ENCODE results near the gene FHOD3.

Gene FHOD3

GRCh38 chr18:36314098-36314497 is 16.6 kb downstream of the FHOD3 start:
- no peaks in the 10 kb centered on the region for H3K36me3 ChIP-seq (replicated peaks; ENCODE audit: insufficient read depth, low read length)
- no peak for DNase-seq
- H3K79me2 ChIP-seq (ENCODE audit: low read length): no peaks in the 10 kb centered on the region
- no peaks in the 10 kb centered on the region for H3K4me1 ChIP-seq (ENCODE audit: low read length)
- no peak overlapping the region for H3K4me2 ChIP-seq (ENCODE audit: low read depth, low read length)
- H3K27me3 ChIP-seq (replicated peaks; ENCODE audit: insufficient read depth, low read length): no peaks in the 10 kb centered on the region
- no peaks in the 10 kb centered on the region for H3K9me2 ChIP-seq (replicated peaks; ENCODE audit: insufficient read depth, low read length)
- TF ChIP-seq EZH2phosphoT487 (IDR thresholded peaks at IDR 0.05; ENCODE audit: low read length): no peak
- TF ChIP-seq CTCF (IDR thresholded peaks at IDR 0.05; ENCODE audit: low read length): no peak
- TF ChIP-seq EZH2 (optimal IDR thresholded peaks at IDR 0.05; ENCODE audit: low read depth, low read length): no peak
- H4K20me1 ChIP-seq (ENCODE audit: insufficient read depth, low read length): no peaks in the 10 kb centered on the region
- no peaks in the 10 kb centered on the region for H3F3A ChIP-seq (ENCODE audit: insufficient read depth, low read length)
- no peak overlapping the region for H3K9ac ChIP-seq (ENCODE audit: low read length)
- H3K27ac ChIP-seq (ENCODE audit: low read length): no peak overlapping the region
- no peaks in the 10 kb centered on the region for H3K9me3 ChIP-seq (replicated peaks; ENCODE audit: insufficient read depth, low read length)
- H3K4me3 ChIP-seq (ENCODE audit: low read length): no peak overlapping the region
- H2AFZ ChIP-seq (ENCODE audit: low read length): no peak overlapping the region

GRCh38 chr18:36314754-36315153 is 17.2 kb downstream of the FHOD3 start:
- Histone ChIP-seq H3K9me2 (replicated peaks; ENCODE audit: insufficient read depth, low read length) (no peaks in the 10 kb centered on the region), H3K4me1 (ENCODE audit: low read length) (no peaks in the 10 kb centered on the region), H4K20me1 (ENCODE audit: insufficient read depth, low read length) (no peaks in the 10 kb centered on the region), H3K27ac (ENCODE audit: low read length) (no peak overlapping the region), H2AFZ (ENCODE audit: low read length) (no peak overlapping the region), H3K9ac (ENCODE audit: low read length) (no peak overlapping the region), H3K36me3 (replicated peaks; ENCODE audit: insufficient read depth, low read length) (no peaks in the 10 kb centered on the region), H3K27me3 (replicated peaks; ENCODE audit: insufficient read depth, low read length) (no peaks in the 10 kb centered on the region), H3K9me3 (replicated peaks; ENCODE audit: insufficient read depth, low read length) (no peaks in the 10 kb centered on the region), H3K4me2 (ENCODE audit: low read depth, low read length) (no peak overlapping the region), H3K4me3 (ENCODE audit: low read length) (no peak overlapping the region), H3K79me2 (ENCODE audit: low read length) (no peaks in the 10 kb centered on the region), H3F3A (ENCODE audit: insufficient read depth, low read length) (no peaks in the 10 kb centered on the region)
- no peak for TF ChIP-seq CTCF (IDR thresholded peaks at IDR 0.05; ENCODE audit: low read length)
- no peak for TF ChIP-seq EZH2 (optimal IDR thresholded peaks at IDR 0.05; ENCODE audit: low read depth, low read length)
- TF ChIP-seq EZH2phosphoT487 (IDR thresholded peaks at IDR 0.05; ENCODE audit: low read length): no peak
- DNase-seq: no peak

GRCh38 chr18:36315736-36316135 is 18.2 kb downstream of the FHOD3 start:
- no peak overlapping the region for H3K4me2 ChIP-seq (ENCODE audit: low read depth, low read length)
- no peak overlapping the region for H3K9ac ChIP-seq (ENCODE audit: low read length)

More at GRCh38 chr18:36315736-36316135, 18.2 kb downstream of the FHOD3 start:
- no peak for TF ChIP-seq EZH2 (optimal IDR thresholded peaks at IDR 0.05; ENCODE audit: low read depth, low read length)
- TF ChIP-seq EZH2phosphoT487 (IDR thresholded peaks at IDR 0.05; ENCODE audit: low read length): no peak
- TF ChIP-seq CTCF (IDR thresholded peaks at IDR 0.05; ENCODE audit: low read length): no peak
- Histone ChIP-seq H4K20me1 (ENCODE audit: insufficient read depth, low read length) (no peaks in the 10 kb centered on the region), H3K79me2 (ENCODE audit: low read length) (no peaks in the 10 kb centered on the region), H3K4me1 (ENCODE audit: low read length) (no peaks in the 10 kb centered on the region), H3K27me3 (replicated peaks; ENCODE audit: insufficient read depth, low read length) (no peaks in the 10 kb centered on the region), H2AFZ (ENCODE audit: low read length) (no peak overlapping the region), H3K4me3 (ENCODE audit: low read length) (no peak overlapping the region), H3K36me3 (replicated peaks; ENCODE audit: insufficient read depth, low read length) (no peaks in the 10 kb centered on the region), H3F3A (ENCODE audit: insufficient read depth, low read length) (no peaks in the 10 kb centered on the region), H3K9me3 (replicated peaks; ENCODE audit: insufficient read depth, low read length) (no peaks in the 10 kb centered on the region), H3K9me2 (replicated peaks; ENCODE audit: insufficient read depth, low read length) (no peaks in the 10 kb centered on the region), H3K27ac (ENCODE audit: low read length) (no peak overlapping the region)
- DNase-seq: no peak

Data from MM.1S (cell line).